ENCODE results near the gene MXRA8. TPM values are rescaled to one million over a fixed set of nuclear protein-coding genes. Genes with fewer than 3 reads are reported as not detected.

MXRA8 gene
- total and polyA plus RNA-seq, 9 donors = 40.3 to 206 (median 131) TPM

- WGBS, 3 donors = 1 to 3% (median 2%) methylated on average over 33 to 83 of the region's 83 CpGs
These were observed 51.0 kb downstream of the MXRA8 start for GRCh38 chr1:1307261-1307922.

GRCh38 chr1:1306661-1307260, 51.6 kb downstream of the MXRA8 start:
- Histone ChIP-seq H3K4me3 (peak overlapping the region; percentile 68), H3K27me3 (no peaks in the 10 kb centered on the region), H3K36me3 (no peaks in the 10 kb centered on the region), H3K4me1 (ENCODE audit: insufficient read depth) (peaks cover 32% of the 10 kb centered on the region), H3K9me3 (no peaks in the 10 kb centered on the region), H3K27ac (peak overlapping the region in 1 of 2 donors; percentile 67)
- WGBS, 3 donors = 25 to 31% (median 26%) methylated on average over 27 of the region's 27 CpGs
- DNase-seq = no peak
- TF ChIP-seq, protein P1, sequence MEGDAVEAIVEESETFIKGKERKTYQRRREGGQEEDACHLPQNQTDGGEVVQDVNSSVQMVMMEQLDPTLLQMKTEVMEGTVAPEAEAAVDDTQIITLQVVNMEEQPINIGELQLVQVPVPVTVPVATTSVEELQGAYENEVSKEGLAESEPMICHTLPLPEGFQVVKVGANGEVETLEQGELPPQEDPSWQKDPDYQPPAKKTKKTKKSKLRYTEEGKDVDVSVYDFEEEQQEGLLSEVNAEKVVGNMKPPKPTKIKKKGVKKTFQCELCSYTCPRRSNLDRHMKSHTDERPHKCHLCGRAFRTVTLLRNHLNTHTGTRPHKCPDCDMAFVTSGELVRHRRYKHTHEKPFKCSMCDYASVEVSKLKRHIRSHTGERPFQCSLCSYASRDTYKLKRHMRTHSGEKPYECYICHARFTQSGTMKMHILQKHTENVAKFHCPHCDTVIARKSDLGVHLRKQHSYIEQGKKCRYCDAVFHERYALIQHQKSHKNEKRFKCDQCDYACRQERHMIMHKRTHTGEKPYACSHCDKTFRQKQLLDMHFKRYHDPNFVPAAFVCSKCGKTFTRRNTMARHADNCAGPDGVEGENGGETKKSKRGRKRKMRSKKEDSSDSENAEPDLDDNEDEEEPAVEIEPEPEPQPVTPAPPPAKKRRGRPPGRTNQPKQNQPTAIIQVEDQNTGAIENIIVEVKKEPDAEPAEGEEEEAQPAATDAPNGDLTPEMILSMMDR (IDR thresholded peaks at IDR 0.05) = no peak
- intact Hi-C loops (cut with DNase I) = no loop called here

More at GRCh38 chr1:1307261-1307922, 51.0 kb downstream of the MXRA8 start:
- no peak for TF ChIP-seq EP300 (IDR thresholded peaks at IDR 0.05)
- TF ChIP-seq POLR2A (IDR thresholded peaks at IDR 0.05) = no peak
- TF ChIP-seq, protein P1 (IDR thresholded peaks at IDR 0.05) = no peak
- intact Hi-C loops (cut with DNase I) = no loop called here
- peaks cover 32% of the 10 kb centered on the region for H3K4me1 ChIP-seq (ENCODE audit: insufficient read depth)
- peak in 2 of 5 donors; percentile 68 to 72 for DNase-seq
- no peaks in the 10 kb centered on the region for H3K27me3 ChIP-seq
- peak overlapping the region; percentile 67 to 91 for H3K27ac ChIP-seq
- no peaks in the 10 kb centered on the region for H3K9me3 ChIP-seq
- peak overlapping the region; percentile 68 for H3K4me3 ChIP-seq
- no peaks in the 10 kb centered on the region for H3K36me3 ChIP-seq

DNA sequence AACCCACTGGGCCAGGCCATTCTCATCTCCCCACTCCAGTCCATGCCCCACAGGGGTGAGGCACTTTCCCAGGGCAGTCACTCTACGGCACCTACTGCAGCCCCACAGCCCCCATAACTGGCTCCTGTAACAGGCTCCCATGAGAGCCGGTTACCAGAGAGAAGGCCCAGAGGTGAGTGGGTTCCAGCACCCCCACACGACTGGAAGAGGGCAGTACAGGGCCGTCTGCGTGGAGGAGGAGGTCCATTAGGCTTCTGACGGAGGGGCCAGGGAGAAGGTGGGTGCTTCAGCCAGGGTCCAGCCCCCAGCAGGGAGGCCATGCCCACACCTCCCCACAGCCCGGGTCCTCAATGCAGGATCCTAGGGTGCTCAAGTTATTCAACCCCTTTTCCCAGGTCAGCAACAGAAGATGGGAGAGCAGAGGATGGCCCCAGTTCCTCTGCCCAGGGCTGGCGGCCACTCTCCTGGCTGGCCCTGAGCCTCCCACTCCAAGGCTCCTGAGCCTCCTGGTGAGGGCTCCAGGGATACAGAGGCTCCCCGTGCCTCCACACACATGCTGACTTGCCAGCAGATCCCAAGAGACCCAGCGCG, 52.2 kb downstream of the MXRA8 start:
- Histone ChIP-seq H3K4me3 (peak overlapping the region; percentile 46), H3K4me1 (ENCODE audit: insufficient read depth) (peaks cover 32% of the 10 kb centered on the region), H3K27me3 (no peaks in the 10 kb centered on the region), H3K36me3 (no peaks in the 10 kb centered on the region), H3K27ac (peak overlapping the region in 1 of 2 donors; percentile 76), H3K9me3 (no peaks in the 10 kb centered on the region)
- intact Hi-C loops (cut with DNase I) = no loop called here
- WGBS, 3 donors = 33 to 39% (median 39%) methylated on average over 10 to 11 of the region's 11 CpGs
- TF ChIP-seq POLR2A (IDR thresholded peaks at IDR 0.05) = no peak
- TF ChIP-seq, protein P1 (IDR thresholded peaks at IDR 0.05) = no peak
- DNase-seq = no peak

DNA sequence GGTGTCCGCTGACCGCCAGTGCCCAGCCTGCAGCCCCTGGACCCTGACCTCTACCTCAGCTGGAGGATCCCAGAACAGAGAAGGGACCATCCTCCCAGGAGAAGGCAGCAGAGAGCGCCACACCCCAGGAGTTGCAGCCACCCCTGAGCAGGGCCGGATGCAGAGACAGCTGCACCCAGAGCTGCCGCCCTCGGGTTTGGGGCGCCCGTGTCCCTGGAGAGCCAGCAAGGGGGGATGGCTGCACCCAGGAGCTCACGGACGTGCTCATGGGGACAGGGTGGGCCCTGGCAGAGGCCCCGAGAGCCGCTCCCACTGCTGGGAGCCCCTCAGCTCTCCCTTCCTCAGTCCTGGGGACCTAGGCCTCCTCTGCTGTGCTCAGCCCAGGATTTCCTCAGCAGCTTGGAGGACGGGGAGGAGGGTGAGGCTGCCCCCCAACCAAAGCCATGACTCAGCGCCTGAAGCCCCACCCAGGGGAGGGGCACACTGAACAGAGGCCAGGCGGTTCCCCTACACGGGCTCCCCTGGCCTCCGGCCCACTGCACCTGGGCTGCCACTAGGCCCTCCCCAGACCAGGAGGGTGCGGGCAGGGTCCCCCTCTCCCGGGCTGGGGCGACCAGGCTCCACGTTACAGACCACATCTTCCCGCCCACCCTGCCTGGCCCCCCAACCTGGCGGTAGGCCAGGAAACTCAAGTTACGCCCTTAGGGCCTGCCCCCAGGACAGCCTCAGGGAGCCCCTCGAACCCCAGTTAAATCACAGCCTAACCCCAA, 52.9 kb downstream of the MXRA8 start:
- Histone ChIP-seq H3K36me3 (no peaks in the 10 kb centered on the region), H3K9me3 (no peaks in the 10 kb centered on the region), H3K4me1 (ENCODE audit: insufficient read depth) (peaks cover 32% of the 10 kb centered on the region), H3K4me3 (peak overlapping the region; percentile 46), H3K27me3 (no peaks in the 10 kb centered on the region), H3K27ac (peak overlapping the region; percentile 76 to 79)
- intact Hi-C loops (cut with DNase I) = no loop called here
- DNase-seq = peak; percentile 75 to 81 (median 79)
- 26 to 31% (median 30%) methylated on average over 22 to 25 of the region's 25 CpGs for WGBS, 3 donors
- TF ChIP-seq, protein P1 (IDR thresholded peaks at IDR 0.05) = no peak

Measured in ovary (tissue), 9 donors.